ENCODE results near the gene CFHR3. TPM values are rescaled to one million over a fixed set of nuclear protein-coding genes. Genes with fewer than 3 reads are reported as not detected.
"Not testable (repeated sequence)": the region's sequence is repeated elsewhere in the genome, so short reads cannot be mapped to it uniquely, and the experiment has no call there.

The CFHR3 gene
- total RNA-seq, 2 donors from 2014 or later = not detected

- intact Hi-C loops (cut with DNase I) = no loop called here
- DNase-seq (ENCODE audit: low spot score) = no peak
These were observed 35.9 kb upstream of the CFHR3 start for GRCh38 chr1:196738730-196739129.

DNA sequence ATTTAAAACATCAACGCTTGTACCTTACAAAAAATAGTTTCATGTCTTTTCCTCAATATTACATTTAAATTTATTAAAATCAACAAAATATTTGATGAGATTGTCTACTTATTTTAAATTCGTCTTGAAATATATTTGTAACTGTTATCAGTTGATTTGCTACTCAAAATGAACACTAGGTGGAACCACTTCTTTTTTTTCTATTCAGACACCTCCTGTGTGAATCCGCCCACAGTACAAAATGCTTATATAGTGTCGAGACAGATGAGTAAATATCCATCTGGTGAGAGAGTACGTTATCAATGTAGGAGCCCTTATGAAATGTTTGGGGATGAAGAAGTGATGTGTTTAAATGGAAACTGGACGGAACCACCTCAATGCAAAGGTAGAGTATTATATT is 31.4 kb upstream of the CFHR3 start:
- 32% methylated on average over 6 of the region's 6 CpGs for WGBS

More at GRCh38 chr1:196738730-196739129, 35.9 kb upstream of the CFHR3 start:
- Histone ChIP-seq H3K27ac (no peak overlapping the region), H3K9me3 (no peaks in the 10 kb centered on the region), H3K4me1 (replicated peaks) (no peaks in the 10 kb centered on the region), H3K4me3 (no peak overlapping the region), H3K27me3 (replicated peaks; ENCODE audit: insufficient read depth) (no peaks in the 10 kb centered on the region), H3K36me3 (no peaks in the 10 kb centered on the region)
- TF ChIP-seq, protein P1, sequence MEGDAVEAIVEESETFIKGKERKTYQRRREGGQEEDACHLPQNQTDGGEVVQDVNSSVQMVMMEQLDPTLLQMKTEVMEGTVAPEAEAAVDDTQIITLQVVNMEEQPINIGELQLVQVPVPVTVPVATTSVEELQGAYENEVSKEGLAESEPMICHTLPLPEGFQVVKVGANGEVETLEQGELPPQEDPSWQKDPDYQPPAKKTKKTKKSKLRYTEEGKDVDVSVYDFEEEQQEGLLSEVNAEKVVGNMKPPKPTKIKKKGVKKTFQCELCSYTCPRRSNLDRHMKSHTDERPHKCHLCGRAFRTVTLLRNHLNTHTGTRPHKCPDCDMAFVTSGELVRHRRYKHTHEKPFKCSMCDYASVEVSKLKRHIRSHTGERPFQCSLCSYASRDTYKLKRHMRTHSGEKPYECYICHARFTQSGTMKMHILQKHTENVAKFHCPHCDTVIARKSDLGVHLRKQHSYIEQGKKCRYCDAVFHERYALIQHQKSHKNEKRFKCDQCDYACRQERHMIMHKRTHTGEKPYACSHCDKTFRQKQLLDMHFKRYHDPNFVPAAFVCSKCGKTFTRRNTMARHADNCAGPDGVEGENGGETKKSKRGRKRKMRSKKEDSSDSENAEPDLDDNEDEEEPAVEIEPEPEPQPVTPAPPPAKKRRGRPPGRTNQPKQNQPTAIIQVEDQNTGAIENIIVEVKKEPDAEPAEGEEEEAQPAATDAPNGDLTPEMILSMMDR (IDR thresholded peaks at IDR 0.05) = no peak
- TF ChIP-seq POLR2A (IDR thresholded peaks at IDR 0.05) (no peak), POLR2AphosphoS5 (IDR thresholded peaks at IDR 0.05) (no peak)

GRCh38 chr1:196765019-196765740 is 9.5 kb upstream of the CFHR3 start:
- H3K4me1 ChIP-seq (replicated peaks); DNase-seq (ENCODE audit: low spot score); H3K27me3 ChIP-seq (replicated peaks; ENCODE audit: insufficient read depth); H3K9me3 ChIP-seq; H3K27ac ChIP-seq; intact Hi-C loops (cut with DNase I); H3K36me3 ChIP-seq; H3K4me3 ChIP-seq: not testable (repeated sequence)
- 73% methylated on average over 4 of the region's 4 CpGs for WGBS

More for the DNA sequence above, 31.4 kb upstream of the CFHR3 start:
- H3K27ac ChIP-seq; DNase-seq (ENCODE audit: low spot score); intact Hi-C loops (cut with DNase I); H3K36me3 ChIP-seq; H3K27me3 ChIP-seq (replicated peaks; ENCODE audit: insufficient read depth); H3K4me1 ChIP-seq (replicated peaks); H3K4me3 ChIP-seq; H3K9me3 ChIP-seq: not testable (repeated sequence)

DNA sequence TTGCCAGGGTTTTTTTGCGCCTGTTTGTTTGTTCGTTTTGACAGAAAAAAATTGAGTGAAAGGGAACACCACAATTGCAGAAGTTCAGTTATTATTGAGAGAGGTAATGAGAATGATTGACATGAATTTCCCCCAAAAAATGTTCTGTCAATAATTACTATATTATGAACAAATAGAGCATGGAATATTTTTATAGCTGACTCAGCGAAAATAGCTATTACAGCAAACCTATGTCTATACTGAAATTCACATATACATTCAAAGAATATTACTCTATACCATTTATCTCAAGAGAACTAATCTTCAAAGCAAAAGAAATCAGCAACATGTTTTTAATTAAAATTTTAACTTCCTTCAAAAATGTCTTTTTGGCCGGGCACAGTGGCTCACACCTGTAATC is 4.8 kb upstream of the CFHR3 start:
- DNase-seq (ENCODE audit: low spot score); H3K4me1 ChIP-seq (replicated peaks); intact Hi-C loops (cut with DNase I); H3K4me3 ChIP-seq; H3K27me3 ChIP-seq (replicated peaks; ENCODE audit: insufficient read depth); H3K9me3 ChIP-seq; H3K36me3 ChIP-seq; H3K27ac ChIP-seq: not testable (repeated sequence)
- WGBS = 92% methylated on average over 4 of the region's 4 CpGs

DNA sequence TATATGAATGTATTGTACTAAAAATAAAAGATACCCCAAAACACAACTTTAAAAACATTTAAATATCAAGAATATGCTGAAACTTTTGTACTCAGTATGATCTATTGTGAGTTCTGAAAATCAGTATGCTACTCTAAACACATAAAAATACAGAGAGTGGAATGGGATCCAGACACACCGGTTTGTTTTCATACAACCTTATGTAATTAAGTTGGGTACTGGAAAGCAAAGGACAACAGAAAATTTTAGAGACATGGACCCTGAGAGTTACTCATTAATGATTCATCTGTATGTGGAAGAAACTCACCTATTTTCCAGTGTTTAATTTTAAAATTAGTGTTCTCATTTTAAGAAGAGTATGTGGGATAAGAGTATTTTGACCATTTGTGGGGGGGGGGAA is 927 bp upstream of the CFHR3 start:
- Histone ChIP-seq H3K27ac (no peak overlapping the region), H3K27me3 (replicated peaks; ENCODE audit: insufficient read depth) (no peaks in the 10 kb centered on the region), H3K4me3 (no peak overlapping the region), H3K36me3 (no peaks in the 10 kb centered on the region), H3K9me3 (no peaks in the 10 kb centered on the region), H3K4me1 (replicated peaks) (no peaks in the 10 kb centered on the region)
- WGBS = 77% methylated on average over 1 of the region's 1 CpG
- intact Hi-C loops (cut with DNase I) = no loop called here
- no peak for TF ChIP-seq POLR2AphosphoS5 (IDR thresholded peaks at IDR 0.05)
- TF ChIP-seq, protein P1 (IDR thresholded peaks at IDR 0.05) = no peak
- no peak for TF ChIP-seq POLR2A (IDR thresholded peaks at IDR 0.05)
- DNase-seq (ENCODE audit: low spot score) = no peak

- Histone ChIP-seq H3K27ac (no peak overlapping the region), H3K36me3 (no peaks in the 10 kb centered on the region), H3K4me1 (replicated peaks) (no peaks in the 10 kb centered on the region), H3K27me3 (replicated peaks; ENCODE audit: insufficient read depth) (no peaks in the 10 kb centered on the region), H3K4me3 (no peak overlapping the region), H3K9me3 (no peaks in the 10 kb centered on the region)
- intact Hi-C loops (cut with DNase I) = no loop called here
- TF ChIP-seq POLR2AphosphoS5 (IDR thresholded peaks at IDR 0.05) = no peak
- TF ChIP-seq, protein P1 (IDR thresholded peaks at IDR 0.05) = no peak
- TF ChIP-seq POLR2A (IDR thresholded peaks at IDR 0.05) = no peak
- 65% methylated on average over 2 of the region's 2 CpGs for WGBS
- DNase-seq (ENCODE audit: low spot score) = no peak
These were observed 465 bp upstream of the CFHR3 start for GRCh38 chr1:196774175-196774574.
